Endodermal cell (in vitro differentiated cells): ENCODE measurements around the gene ASPN. TPM values are rescaled to one million over a fixed set of nuclear protein-coding genes. Genes with fewer than 3 reads are reported as not detected.

Experiments used
- DNase-seq: peaks from one replicate; pipeline ENCODE4 v3.0.0-alpha.2; 2017
- H3K27ac ChIP-seq: 2 replicates; pipeline ENCODE4 v1.5.1; 2013; ENCODE audit warnings: mild to moderate bottlenecking, low read depth, low read length, moderate library complexity
- H3K27me3 ChIP-seq: 2 replicates; pipeline ENCODE4 v1.6.1; 2013; ENCODE audit warnings: mild to moderate bottlenecking, low read length, moderate library complexity; ENCODE audit not compliant: insufficient read depth, control insufficient read depth, poor library complexity, severe bottlenecking
- H3K36me3 ChIP-seq: 2 replicates; pipeline ENCODE4 v1.7.0; 2013; ENCODE audit warnings: mild to moderate bottlenecking, low read length, moderate library complexity; ENCODE audit not compliant: control insufficient read depth, insufficient read depth
- H3K4me1 ChIP-seq: one replicate; pipeline ENCODE4 v1.7.0; 2013; ENCODE audit warnings: low read length; ENCODE audit not compliant: control insufficient read depth, insufficient read depth
- H3K4me3 ChIP-seq: 2 replicates; pipeline ENCODE4 v1.5.1; 2013; ENCODE audit warnings: mild to moderate bottlenecking, low read length, moderate library complexity
- H3K9ac ChIP-seq: 2 replicates; pipeline ENCODE4 v1.6.1; 2013; ENCODE audit warnings: mild to moderate bottlenecking, low read length, moderate library complexity; ENCODE audit not compliant: poor library complexity, severe bottlenecking; ENCODE audit errors: extremely low read depth
- H3K9me3 ChIP-seq: 2 replicates; pipeline ENCODE4 v1.6.1; 2013; ENCODE audit warnings: mild to moderate bottlenecking, low read length, moderate library complexity; ENCODE audit not compliant: control insufficient read depth
- H3K27ac Mint-ChIP-seq: 2 replicates; pipeline ENCODE4 v1.8.0; 2020; ENCODE audit warnings: mixed read lengths
- H3K27me3 Mint-ChIP-seq: 2 replicates; pipeline ENCODE4 v1.8.0; 2021; ENCODE audit warnings: mild to moderate bottlenecking, mixed read lengths; ENCODE audit not compliant: insufficient read depth
- H3K36me3 Mint-ChIP-seq: 2 replicates; pipeline ENCODE4 v1.8.0; 2020; ENCODE audit warnings: low read depth, mixed read lengths
- H3K4me1 Mint-ChIP-seq: 2 replicates; pipeline ENCODE4 v1.8.0; 2020; ENCODE audit warnings: mixed read lengths
- H3K4me3 Mint-ChIP-seq: 2 replicates; pipeline ENCODE4 v1.8.0; 2020; ENCODE audit warnings: mild to moderate bottlenecking, moderate library complexity, mixed read lengths
- H3K9me3 Mint-ChIP-seq: 2 replicates; pipeline ENCODE4 v1.8.0; 2020; ENCODE audit warnings: mild to moderate bottlenecking, mixed read lengths
- WGBS, 2 experiments: methylation state at CpG; one replicate each; pipeline versions ENCODE4 v1.1.5 to v1.1.7; 2013; ENCODE audit warnings: missing lambda C conversion rate in 2 of 2, mixed read lengths in 1 of 2; ENCODE audit not compliant: insufficient coverage in 1 of 2, insufficient read length in 1 of 2; 5-methylcytosine and 5-hydroxymethylcytosine counted together
- total RNA-seq, 2 donors: library from RNA; stranded (reverse); fragmentation: NEBNext Ultra II Directional in 1 of 2; extraction: Animal tissue kit (Norgen Biotek cat#: 25700) in 1 of 2; gene quantifications; 2 replicates in 1 of 2; 3 replicates in 1 of 2; pipeline ENCODE4 v1.2.1, GENCODE V29; 2021
- TF ChIP-seq, protein P1 (sequence below): fragments of 200-600 bp; sonication (generic); conservative IDR thresholded peaks from 2 replicates; pipeline ENCODE4 v1.5.0; 2021; ENCODE audit warnings: antibody characterized with exemption, mild to moderate bottlenecking

ASPN gene
- total RNA-seq, 2 donors from 2014 or later: not detected

DNA sequence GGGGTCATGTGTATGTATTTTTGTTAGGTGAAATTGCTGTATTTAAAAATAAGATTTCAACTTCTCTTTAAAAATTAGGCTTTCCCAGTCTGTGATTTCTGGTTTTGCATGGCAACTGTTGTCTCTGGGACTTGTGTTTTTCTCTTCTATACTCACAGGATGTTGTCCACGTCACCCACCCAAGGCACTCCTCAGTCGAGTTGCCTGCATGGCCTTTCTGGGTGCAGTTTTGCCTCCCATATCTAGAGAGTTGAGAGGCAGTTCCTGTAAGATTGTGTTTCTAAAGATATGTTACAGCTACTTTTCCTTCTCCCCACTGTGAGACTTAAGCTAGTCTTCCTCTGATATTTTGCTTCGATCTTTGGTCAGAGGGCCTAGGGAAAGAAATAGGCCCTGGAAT is 2.3 kb upstream of the ASPN start:
- Histone ChIP-seq H3K27ac (no peak overlapping the region), H3K9me3 (no peaks in the 10 kb centered on the region), H3K27me3 (no peaks in the 10 kb centered on the region), H3K4me3 (no peak overlapping the region), H3K9ac (no peak overlapping the region), H3K36me3 (no peaks in the 10 kb centered on the region), H3K4me1 (no peaks in the 10 kb centered on the region)
- TF ChIP-seq, protein P1, sequence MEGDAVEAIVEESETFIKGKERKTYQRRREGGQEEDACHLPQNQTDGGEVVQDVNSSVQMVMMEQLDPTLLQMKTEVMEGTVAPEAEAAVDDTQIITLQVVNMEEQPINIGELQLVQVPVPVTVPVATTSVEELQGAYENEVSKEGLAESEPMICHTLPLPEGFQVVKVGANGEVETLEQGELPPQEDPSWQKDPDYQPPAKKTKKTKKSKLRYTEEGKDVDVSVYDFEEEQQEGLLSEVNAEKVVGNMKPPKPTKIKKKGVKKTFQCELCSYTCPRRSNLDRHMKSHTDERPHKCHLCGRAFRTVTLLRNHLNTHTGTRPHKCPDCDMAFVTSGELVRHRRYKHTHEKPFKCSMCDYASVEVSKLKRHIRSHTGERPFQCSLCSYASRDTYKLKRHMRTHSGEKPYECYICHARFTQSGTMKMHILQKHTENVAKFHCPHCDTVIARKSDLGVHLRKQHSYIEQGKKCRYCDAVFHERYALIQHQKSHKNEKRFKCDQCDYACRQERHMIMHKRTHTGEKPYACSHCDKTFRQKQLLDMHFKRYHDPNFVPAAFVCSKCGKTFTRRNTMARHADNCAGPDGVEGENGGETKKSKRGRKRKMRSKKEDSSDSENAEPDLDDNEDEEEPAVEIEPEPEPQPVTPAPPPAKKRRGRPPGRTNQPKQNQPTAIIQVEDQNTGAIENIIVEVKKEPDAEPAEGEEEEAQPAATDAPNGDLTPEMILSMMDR: no peak
- no peak overlapping the region for H3K4me3 Mint-ChIP-seq
- peaks cover 7% of the 10 kb centered on the region for H3K4me1 Mint-ChIP-seq
- H3K9me3 Mint-ChIP-seq: no peaks in the 10 kb centered on the region
- H3K36me3 Mint-ChIP-seq: no peaks in the 10 kb centered on the region
- 90 to 93% methylated on average over 2 to 3 of the region's 3 CpGs for WGBS, 2 experiments
- H3K27me3 Mint-ChIP-seq: no peaks in the 10 kb centered on the region
- H3K27ac Mint-ChIP-seq: no peak overlapping the region
- no peak for DNase-seq

DNA sequence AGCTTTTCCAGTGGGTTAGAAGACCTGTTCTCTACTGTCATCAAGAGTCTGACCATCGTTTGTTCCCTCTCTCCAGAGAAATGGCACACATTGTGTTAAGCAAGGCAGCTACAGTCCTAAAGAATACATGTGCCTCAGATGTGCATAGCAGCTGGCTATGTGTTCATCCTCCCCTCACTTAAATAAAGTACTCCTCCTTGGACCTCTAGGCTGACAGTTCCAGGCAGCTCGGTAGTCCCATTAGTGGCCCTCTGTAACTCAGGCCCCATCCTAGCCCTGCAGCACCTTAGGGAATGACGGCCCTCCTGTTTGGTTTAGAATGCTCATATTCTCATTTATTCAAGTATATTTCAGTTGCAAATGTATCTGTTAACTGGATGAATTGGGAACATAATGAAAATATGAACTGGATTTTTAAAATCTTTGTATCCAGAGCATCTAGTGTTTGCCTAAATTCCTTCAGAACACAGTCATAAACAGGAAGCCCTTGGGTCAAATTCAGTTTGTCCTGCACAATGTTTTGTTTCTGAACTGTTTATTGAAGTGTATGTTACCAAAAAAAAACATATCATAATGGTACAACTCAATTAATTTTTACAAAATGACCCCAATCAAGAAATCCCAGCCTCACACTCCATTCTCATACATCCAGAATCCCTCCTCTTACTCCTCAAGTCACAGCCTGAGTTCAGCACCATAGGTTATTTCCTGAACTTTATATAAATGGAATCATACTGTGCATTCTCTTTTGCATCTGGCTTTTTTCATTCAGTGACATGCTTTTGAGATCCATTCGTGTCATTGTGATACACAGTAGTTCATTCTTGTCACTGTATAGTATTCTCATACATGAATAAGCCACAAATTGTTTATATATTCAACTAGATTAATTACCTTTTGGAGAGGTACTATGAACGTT is 1.6 kb upstream of the ASPN start:
- DNase-seq: no peak
- H3K27me3 Mint-ChIP-seq: no peaks in the 10 kb centered on the region
- Histone ChIP-seq H3K9me3 (no peaks in the 10 kb centered on the region), H3K27me3 (no peaks in the 10 kb centered on the region), H3K9ac (no peak overlapping the region), H3K27ac (no peak overlapping the region), H3K4me1 (no peaks in the 10 kb centered on the region), H3K36me3 (no peaks in the 10 kb centered on the region), H3K4me3 (no peak overlapping the region)
- no peaks in the 10 kb centered on the region for H3K36me3 Mint-ChIP-seq
- no peak overlapping the region for H3K4me3 Mint-ChIP-seq
- 89 to 93% methylated on average over 1 to 5 of the region's 5 CpGs for WGBS, 2 experiments
- H3K27ac Mint-ChIP-seq: no peak overlapping the region
- no peaks in the 10 kb centered on the region for H3K9me3 Mint-ChIP-seq
- TF ChIP-seq, protein P1: no peak
- H3K4me1 Mint-ChIP-seq: peaks cover 8% of the 10 kb centered on the region

DNA sequence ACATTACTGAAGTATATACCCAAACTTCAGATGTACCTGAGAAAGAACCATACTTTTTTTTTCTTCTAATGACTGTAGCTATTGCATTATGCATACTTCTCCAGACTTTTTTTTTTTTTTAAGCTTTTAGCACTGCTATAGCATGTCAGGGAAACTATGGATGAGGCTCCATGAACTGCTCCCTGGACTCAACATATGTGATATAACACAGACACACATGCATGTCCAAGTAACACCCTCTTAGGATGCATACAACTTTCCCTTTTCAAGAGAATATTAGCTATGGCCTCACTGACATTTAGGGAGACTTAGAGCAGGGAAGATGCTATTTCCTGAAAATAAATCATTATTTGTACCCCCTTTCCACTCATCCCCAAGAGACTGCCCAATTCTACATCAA is 499 bp upstream of the ASPN start:
- H3K4me3 ChIP-seq: no peak overlapping the region
- Mint-ChIP-seq H3K9me3 (no peaks in the 10 kb centered on the region), H3K27me3 (no peaks in the 10 kb centered on the region), H3K4me1 (peaks cover 8% of the 10 kb centered on the region), H3K27ac (no peak overlapping the region), H3K4me3 (no peak overlapping the region), H3K36me3 (no peaks in the 10 kb centered on the region)
- no peak overlapping the region for H3K9ac ChIP-seq
- H3K36me3 ChIP-seq: no peaks in the 10 kb centered on the region
- H3K9me3 ChIP-seq: no peaks in the 10 kb centered on the region
- no peak for DNase-seq
- no peak overlapping the region for H3K27ac ChIP-seq
- TF ChIP-seq, protein P1: no peak
- no peaks in the 10 kb centered on the region for H3K27me3 ChIP-seq
- no peaks in the 10 kb centered on the region for H3K4me1 ChIP-seq
